Transverse colon (tissue), 4 donors: ENCODE measurements around the gene GFRAL. TPM values are rescaled to one million over a fixed set of nuclear protein-coding genes. Genes with fewer than 3 reads are reported as not detected.
"Not testable (repeated sequence)": the region's sequence is repeated elsewhere in the genome, so short reads cannot be mapped to it uniquely, and the experiment has no call there.

Experiments used
- DNase-seq: peaks from one replicate; pipeline ENCODE4 v3.0.0-alpha.2; 2019
- H3K27ac ChIP-seq, 4 donors: fragments of 200-600 bp; sonication (generic); 2 replicates each; pipeline ENCODE4 v1.5.1; 2016 to 2018; ENCODE audit warnings: inconsistent platforms in 4 of 4
- H3K27me3 ChIP-seq: fragments of 200-600 bp; sonication (generic); 2 replicates; pipeline ENCODE4 v1.5.1; 2017; ENCODE audit warnings: inconsistent platforms
- H3K36me3 ChIP-seq, 4 donors: fragments of 200-600 bp; sonication (generic); 2 replicates each; pipeline ENCODE4 v1.5.1; 2017 to 2019; ENCODE audit warnings: inconsistent platforms in 4 of 4
- H3K4me1 ChIP-seq, 4 donors: fragments of 200-600 bp; sonication (generic); 2 replicates each; pipeline ENCODE4 v1.5.1; 2017 to 2020; ENCODE audit warnings: inconsistent platforms in 4 of 4
- H3K4me3 ChIP-seq, 4 donors: fragments of 200-600 bp; sonication (generic); 1 replicate in 1 of 4; 2 replicates in 3 of 4; pipeline versions ENCODE4 v1.5.1 to v1.6.1; 2017 to 2019; ENCODE audit warnings: inconsistent platforms in 4 of 4
- H3K9me3 ChIP-seq, 2 donors: fragments of 200-600 bp; sonication (generic); 2 replicates each; pipeline ENCODE4 v1.5.1; 2017 to 2019; ENCODE audit warnings: inconsistent platforms in 2 of 2
- EP300 ChIP-seq: sonication (generic); formaldehyde crosslinking; IDR thresholded peaks from one replicate; pipeline ENCODE4 v1.6.1; 2017; ENCODE audit warnings: antibody characterized with exemption, low read depth
- POLR2A ChIP-seq: fragments of 450-650 bp; IDR thresholded peaks from one replicate; pipeline ENCODE4 v1.6.1; 2016; ENCODE audit warnings: antibody characterized with exemption, mild to moderate bottlenecking, moderate library complexity
- POLR2AphosphoS5 ChIP-seq, 3 donors: sonication (generic); formaldehyde crosslinking; IDR thresholded peaks; one replicate each; pipeline ENCODE4 v1.6.1; 2016; ENCODE audit warnings: antibody characterized with exemption in 3 of 3
- WGBS, 2 donors: methylation state at CpG; one replicate each; pipeline ENCODE4 v1.1.5; 2018; ENCODE audit warnings: low coverage in 1 of 2; 5-methylcytosine and 5-hydroxymethylcytosine counted together
- in situ Hi-C, 4 donors: fragments of 200-750 bp; cut with MboI; loops; one replicate each; pipeline versions ENCODE4 v1.15.0 to v1.15.1; 2017; ENCODE audit warnings: low sequenced_read_pairs in 3 of 4, low pct_ligation_motif_present in 1 of 4, low pct_unique_long_range_greater_than_20kb in 1 of 4
- intact Hi-C: fragments of 100-400 bp; cut with DNase I; formaldehyde crosslinking; loops from one replicate; pipeline ENCODE4 v1.15.1; 2023; ENCODE audit warnings: low total_unique reads
- total RNA-seq, 4 donors: library from RNA; depleted of rRNA; stranded (reverse); fragments of >200 nt; gene quantifications; one replicate each; pipeline ENCODE4 v1.1.0, GENCODE V29; 2016
- TF ChIP-seq, protein P1 (sequence below), 5 experiments: fragments of 200-600 bp in 3 of 5; fragments of 450-650 bp in 2 of 5; sonication (generic) in 3 of 5; IDR thresholded peaks; 1 replicate in 2 of 5; 2 replicates in 3 of 5; pipeline ENCODE4 v1.5.1; 2016 to 2017; ENCODE audit warnings: antibody characterized with exemption in 5 of 5, inconsistent platforms in 3 of 5, mild to moderate bottlenecking in 2 of 5, moderate library complexity in 1 of 5

Gene GFRAL
- total RNA-seq, 4 donors from 2014 or later = not detected

DNA sequence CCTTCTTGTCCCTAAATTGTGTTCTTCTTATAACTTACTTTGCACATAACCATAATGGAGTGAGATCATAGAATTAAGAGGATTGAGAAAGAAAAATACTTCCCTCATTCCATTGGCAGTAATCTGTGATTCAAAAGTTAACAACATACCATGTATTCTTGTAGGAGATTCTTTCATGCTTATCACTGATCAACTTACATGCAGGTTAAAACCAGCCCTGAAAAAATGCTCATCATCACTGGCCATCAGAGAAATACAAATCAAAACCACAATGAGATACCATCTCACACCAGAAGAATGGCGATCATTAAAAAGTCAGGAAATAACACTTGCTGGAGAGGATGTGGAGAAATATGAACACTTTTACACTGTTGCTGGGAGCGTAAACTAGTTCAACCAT lies 36.5 kb upstream of the GFRAL start:
- Histone ChIP-seq H3K9me3 (no peaks in the 10 kb centered on the region), H3K27me3 (no peaks in the 10 kb centered on the region), H3K27ac (no peak overlapping the region), H3K4me1 (no peaks in the 10 kb centered on the region), H3K36me3 (no peaks in the 10 kb centered on the region), H3K4me3 (no peak overlapping the region)
- WGBS, 2 donors = 64 to 81% methylated on average over 2 of the region's 2 CpGs
- TF ChIP-seq POLR2AphosphoS5 (IDR thresholded peaks at IDR 0.05) (no peak), EP300 (no peak), POLR2A (no peak)
- TF ChIP-seq, protein P1, sequence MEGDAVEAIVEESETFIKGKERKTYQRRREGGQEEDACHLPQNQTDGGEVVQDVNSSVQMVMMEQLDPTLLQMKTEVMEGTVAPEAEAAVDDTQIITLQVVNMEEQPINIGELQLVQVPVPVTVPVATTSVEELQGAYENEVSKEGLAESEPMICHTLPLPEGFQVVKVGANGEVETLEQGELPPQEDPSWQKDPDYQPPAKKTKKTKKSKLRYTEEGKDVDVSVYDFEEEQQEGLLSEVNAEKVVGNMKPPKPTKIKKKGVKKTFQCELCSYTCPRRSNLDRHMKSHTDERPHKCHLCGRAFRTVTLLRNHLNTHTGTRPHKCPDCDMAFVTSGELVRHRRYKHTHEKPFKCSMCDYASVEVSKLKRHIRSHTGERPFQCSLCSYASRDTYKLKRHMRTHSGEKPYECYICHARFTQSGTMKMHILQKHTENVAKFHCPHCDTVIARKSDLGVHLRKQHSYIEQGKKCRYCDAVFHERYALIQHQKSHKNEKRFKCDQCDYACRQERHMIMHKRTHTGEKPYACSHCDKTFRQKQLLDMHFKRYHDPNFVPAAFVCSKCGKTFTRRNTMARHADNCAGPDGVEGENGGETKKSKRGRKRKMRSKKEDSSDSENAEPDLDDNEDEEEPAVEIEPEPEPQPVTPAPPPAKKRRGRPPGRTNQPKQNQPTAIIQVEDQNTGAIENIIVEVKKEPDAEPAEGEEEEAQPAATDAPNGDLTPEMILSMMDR (IDR thresholded peaks at IDR 0.05) = no peak
- intact Hi-C loops (no loop called here), in situ Hi-C loops (no loop called here)
- no peak for DNase-seq

DNA sequence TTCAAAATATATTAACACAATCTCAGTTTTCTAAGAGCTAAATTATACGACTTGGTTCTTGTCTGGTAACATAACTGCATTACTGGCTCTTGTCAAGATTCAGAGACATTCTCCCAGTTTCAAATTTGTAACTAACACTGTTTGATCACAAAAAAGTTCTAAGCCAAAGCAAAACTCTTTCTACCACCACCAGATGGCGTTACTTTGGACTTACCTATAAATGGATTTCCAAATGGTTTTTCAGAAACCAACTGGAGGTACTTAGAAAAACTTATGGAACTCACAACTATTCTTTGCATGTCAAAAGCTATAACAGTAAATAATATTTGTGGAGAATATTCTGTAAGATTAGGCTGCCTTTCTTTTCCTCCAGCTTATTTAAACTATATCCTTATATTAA lies 34.2 kb upstream of the GFRAL start:
- H3K4me1 ChIP-seq = no peaks in the 10 kb centered on the region
- intact Hi-C loops (no loop called here), in situ Hi-C loops (no loop called here)
- no peaks in the 10 kb centered on the region for H3K27me3 ChIP-seq
- WGBS, 2 donors = 44 to 50% methylated on average over 2 of the region's 2 CpGs
- no peaks in the 10 kb centered on the region for H3K36me3 ChIP-seq
- no peak overlapping the region for H3K27ac ChIP-seq
- TF ChIP-seq POLR2A = no peak
- no peak for TF ChIP-seq POLR2AphosphoS5 (IDR thresholded peaks at IDR 0.05)
- TF ChIP-seq, protein P1 (IDR thresholded peaks at IDR 0.05) = peak in 2 of 5 experiments; percentile 12 to 14
- no peak for TF ChIP-seq EP300
- DNase-seq = no peak
- no peak overlapping the region for H3K4me3 ChIP-seq
- H3K9me3 ChIP-seq = peaks cover 0 to 4% of the 10 kb centered on the region in 2 donors

DNA sequence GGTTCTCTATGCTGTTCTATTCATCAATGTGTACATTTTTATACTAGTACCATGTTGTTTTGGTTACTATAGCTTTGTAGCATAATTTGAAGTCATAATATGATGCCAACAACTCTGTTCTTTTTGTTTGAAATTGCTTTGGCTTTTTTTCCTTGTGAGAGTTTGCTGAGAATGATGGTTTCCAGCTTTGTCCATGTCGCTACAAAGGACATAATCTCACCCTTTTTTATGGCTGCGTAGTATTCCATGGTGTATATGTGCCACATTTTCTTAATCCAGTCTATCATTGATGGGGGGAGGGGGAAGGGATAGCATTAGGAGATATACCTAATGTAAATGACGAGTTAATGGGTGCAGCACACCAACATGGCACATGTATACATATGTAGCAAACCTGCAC lies 30.1 kb upstream of the GFRAL start:
- H3K27me3 ChIP-seq, H3K4me1 ChIP-seq, in situ Hi-C loops, H3K36me3 ChIP-seq, H3K4me3 ChIP-seq, intact Hi-C loops, H3K27ac ChIP-seq, H3K9me3 ChIP-seq, DNase-seq: not testable (repeated sequence)
- WGBS, 2 donors = 87 to 88% methylated on average over 3 of the region's 3 CpGs

DNA sequence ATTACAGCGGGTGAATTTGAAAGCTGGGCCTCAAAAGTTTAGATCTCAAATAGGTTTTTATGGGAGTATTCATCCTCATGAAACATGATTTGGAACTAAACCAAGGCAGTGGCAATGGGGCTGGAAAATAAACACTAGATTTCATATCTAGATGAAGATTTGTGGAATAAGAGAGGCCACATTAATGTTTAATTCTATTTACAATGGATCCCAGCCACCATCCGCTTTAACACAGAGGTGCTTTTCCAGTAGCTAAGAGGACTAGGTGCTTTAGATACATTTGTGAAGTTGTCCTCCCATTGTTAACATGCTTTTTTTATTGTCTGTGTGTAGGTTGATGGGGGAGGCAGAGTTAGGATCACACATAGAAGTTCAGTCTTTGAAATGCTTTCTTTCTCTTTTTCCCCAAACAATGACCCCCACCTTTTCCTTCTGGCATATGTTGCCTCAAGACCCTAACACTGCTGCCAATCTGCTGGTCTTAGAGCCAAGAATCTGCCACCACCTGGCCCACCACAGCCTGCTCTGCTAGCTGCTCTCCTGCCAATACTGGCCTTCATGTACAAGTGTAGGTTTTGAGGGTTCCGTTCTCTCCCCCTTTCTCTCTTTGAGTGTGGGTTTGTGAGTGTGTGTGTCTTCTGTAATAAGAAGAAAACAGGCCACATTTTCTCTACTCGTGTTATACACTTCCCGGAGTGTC lies 27.8 kb upstream of the GFRAL start:
- Histone ChIP-seq H3K27ac (no peak overlapping the region), H3K27me3 (no peaks in the 10 kb centered on the region), H3K4me3 (no peak overlapping the region), H3K9me3 (peaks cover 0 to 4% of the 10 kb centered on the region in 2 donors), H3K4me1 (no peaks in the 10 kb centered on the region), H3K36me3 (no peaks in the 10 kb centered on the region)
- in situ Hi-C loops (no loop called here), intact Hi-C loops (no loop called here)
- TF ChIP-seq, protein P1 (IDR thresholded peaks at IDR 0.05) = no peak
- TF ChIP-seq POLR2AphosphoS5 (IDR thresholded peaks at IDR 0.05) (no peak), POLR2A (no peak), EP300 (no peak)
- no peak for DNase-seq
- WGBS, 2 donors = 80 to 88% methylated on average over 4 to 5 of the region's 5 CpGs

DNA sequence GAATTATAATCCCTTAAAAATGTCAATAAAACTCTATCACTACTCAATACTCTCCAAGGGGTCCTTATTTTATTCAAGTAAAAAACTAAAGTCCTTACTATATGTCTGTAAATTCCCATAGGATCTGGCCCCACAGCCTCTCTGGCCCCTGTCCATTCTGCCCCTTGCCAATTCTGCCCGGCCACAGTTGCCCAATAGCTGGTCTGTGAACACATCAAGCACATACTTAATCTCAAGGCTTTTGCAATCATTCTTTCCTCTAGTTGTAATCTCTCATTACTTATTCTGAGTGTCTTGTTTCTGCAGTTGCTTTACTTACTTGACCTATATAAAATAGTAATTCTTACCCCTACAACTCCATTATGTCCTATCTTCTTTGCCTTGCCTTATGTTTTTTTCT lies 22.5 kb upstream of the GFRAL start:
- Histone ChIP-seq H3K27me3 (no peaks in the 10 kb centered on the region), H3K9me3 (no peaks in the 10 kb centered on the region), H3K4me3 (no peak overlapping the region), H3K36me3 (no peaks in the 10 kb centered on the region), H3K4me1 (no peaks in the 10 kb centered on the region), H3K27ac (no peak overlapping the region)
- in situ Hi-C loops (no loop called here), intact Hi-C loops (no loop called here)
- no peak for TF ChIP-seq POLR2AphosphoS5 (IDR thresholded peaks at IDR 0.05)
- TF ChIP-seq, protein P1 (IDR thresholded peaks at IDR 0.05) = no peak
- no peak for TF ChIP-seq POLR2A
- TF ChIP-seq EP300 = no peak
- no peak for DNase-seq
- WGBS, 2 donors = 78 to 88% methylated on average over 1 of the region's 1 CpG
